HG03108 (cell line): Measurements from ENCODE around the gene CCDC92.
"Not testable (repeated sequence)": the region's sequence is repeated elsewhere in the genome, so short reads cannot be mapped to it uniquely, and the experiment has no call there.

Source experiments
- ATAC-seq: cut with Tn5 transposase; IDR thresholded peaks from one replicate; pipeline ENCODE4 v1.9.1; 2021; ENCODE audit warnings: moderate library complexity; ENCODE audit not compliant: unreplicated experiment

Gene CCDC92

DNA sequence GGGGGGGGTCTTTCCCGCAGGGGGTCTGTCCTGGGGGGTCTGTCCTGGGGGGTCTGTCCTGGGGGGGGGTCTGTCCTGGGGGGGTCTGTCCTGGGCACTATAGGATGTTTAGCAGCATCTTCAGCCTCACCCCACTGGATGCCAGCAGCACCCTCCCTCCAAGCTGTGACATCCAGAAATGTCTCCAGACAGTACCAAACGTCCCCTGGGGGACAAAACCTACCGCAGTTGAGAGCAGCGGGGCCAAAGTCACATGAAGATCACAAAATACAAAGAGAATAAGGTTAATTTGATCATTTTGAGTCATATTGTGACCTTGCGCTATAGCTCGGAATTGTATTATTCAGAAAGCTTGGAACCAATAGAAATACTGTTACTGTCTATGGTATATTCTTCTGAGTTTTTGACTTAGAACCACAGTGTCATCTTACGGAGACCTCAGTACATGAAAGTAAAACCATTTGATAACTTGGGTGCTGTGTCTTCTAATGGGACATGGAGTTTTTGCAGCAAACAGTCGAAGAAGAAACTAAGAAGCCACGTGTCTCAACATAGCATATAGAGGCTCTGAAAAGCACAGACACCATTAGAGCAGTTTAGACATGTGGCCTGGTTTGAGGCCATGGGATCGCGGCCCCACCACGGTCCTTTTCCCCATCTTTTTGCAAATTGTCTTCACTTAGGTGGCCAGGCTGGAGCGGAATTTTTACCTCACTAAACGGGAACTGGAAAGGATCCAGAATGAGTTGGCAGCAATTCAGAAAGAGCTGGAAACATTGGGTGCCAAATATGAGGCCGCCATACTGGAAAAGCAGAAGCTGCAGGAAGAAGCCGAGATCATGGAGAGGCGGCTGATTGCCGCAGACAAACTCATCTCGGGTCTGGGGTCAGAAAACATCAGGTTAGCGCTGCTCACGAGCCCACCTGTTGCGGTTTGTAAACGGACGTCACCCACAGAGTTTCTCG is 59.9 kb downstream of the CCDC92 start:
- no peak for ATAC-seq

DNA sequence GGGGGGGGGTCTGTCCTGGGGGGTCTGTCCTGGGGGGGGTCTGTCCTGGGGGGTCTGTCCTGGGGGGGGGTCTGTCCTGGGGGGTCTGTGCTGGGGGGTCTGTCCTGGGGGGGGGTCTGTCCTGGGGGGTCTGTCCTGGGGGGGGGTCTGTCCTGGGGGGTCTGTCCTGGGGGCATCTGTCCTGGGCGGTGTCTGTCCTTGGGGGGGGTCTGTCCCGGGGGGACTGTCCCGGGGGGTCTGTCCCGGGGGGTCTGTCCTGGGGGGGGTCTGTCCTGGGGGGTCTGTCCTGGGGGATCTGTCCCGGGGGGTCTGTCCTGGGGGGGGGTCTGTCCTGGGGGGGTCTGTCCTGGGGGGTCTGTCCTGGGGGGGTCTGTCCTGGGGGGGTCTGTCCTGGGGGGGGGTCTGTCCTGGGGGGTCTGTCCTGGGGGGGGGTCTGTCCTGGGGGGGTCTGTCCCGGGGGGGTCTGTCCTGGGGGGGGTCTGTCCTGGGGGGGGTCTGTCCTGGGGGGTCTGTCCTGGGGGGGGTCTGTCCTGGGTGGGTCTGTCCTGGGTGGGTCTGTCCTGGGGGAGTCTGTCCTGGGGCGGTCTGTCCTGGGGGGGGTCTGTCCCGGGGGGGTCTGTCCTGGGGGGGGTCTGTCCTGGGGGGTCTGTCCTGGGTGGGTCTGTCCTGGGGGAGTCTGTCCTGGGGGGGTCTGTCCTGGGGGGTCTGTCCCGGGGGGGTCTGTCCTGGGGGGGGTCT is 60.8 kb downstream of the CCDC92 start:
- ATAC-seq, result not testable (repeated sequence)

GRCh38 chr12:123910761-123911193 is 61.9 kb downstream of the CCDC92 start:
- no peak for ATAC-seq

DNA sequence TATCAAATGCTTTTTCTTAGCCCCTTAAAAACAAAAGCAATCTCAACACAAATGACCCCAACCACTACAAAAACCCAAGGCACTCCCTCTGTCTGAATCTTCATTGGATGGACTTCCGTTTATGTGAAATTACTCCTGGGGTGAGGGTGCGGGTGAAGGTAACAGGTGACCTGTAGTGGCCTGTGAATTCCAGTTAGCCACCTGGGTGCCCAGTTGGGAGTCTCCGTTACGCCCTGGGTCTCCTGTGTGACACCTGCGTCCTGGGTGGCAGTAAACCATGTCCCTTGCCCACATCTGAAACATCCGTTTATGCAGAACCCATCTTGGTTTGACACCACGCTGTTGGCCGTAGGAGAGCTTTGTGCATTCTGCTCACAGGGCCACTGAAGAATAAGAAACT is 62.6 kb downstream of the CCDC92 start:
- ATAC-seq, result no peak

GRCh38 chr12:123908884-123909725 is 63.5 kb downstream of the CCDC92 start:
- ATAC-seq, result no peak

- no peak for ATAC-seq
Observed at GRCh38 chr12:123907726-123908476, 64.7 kb downstream of the CCDC92 start.

DNA sequence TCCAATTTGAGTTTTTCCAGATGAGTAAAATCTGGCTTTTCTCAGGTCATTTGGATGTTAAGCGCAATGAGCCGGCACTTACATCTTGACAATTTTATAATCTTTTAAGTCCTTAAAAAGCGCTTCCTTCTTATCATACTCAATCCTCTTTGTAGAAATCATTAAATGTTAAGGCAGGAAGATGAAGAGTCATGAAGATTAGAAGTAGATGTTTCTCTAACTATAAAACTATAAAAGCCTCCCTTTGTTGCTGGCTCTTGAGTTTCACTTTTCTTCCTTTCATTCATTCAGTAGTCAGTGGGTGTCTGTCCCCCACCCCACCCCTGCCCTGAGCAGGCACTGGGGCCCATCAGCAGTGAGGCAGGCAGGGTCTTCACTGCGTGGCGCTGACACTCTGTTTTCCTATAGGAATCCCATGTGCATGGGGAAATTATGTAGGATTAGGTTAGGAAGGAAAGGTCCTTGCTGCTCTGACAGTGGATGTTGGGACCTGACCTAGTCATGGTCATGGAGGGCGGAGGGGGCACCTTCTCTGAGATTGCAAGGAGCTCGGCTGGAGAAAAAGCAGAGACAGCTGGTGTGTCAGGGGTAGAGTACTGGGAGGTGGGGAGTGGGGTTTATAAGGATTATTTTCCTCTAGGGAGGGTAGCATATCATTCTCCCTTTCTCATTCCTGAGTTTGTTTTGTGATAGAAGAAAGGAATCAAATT is 65.8 kb downstream of the CCDC92 start:
- ATAC-seq, result no peak

GRCh38 chr12:123905319-123905925 is 67.2 kb downstream of the CCDC92 start:
- no peak for ATAC-seq

- no peak for ATAC-seq
Observed at GRCh38 chr12:123903301-123904065, 69.1 kb downstream of the CCDC92 start.

- ATAC-seq, result no peak
Observed at GRCh38 chr12:123902821-123903220, 69.8 kb downstream of the CCDC92 start.

DNA sequence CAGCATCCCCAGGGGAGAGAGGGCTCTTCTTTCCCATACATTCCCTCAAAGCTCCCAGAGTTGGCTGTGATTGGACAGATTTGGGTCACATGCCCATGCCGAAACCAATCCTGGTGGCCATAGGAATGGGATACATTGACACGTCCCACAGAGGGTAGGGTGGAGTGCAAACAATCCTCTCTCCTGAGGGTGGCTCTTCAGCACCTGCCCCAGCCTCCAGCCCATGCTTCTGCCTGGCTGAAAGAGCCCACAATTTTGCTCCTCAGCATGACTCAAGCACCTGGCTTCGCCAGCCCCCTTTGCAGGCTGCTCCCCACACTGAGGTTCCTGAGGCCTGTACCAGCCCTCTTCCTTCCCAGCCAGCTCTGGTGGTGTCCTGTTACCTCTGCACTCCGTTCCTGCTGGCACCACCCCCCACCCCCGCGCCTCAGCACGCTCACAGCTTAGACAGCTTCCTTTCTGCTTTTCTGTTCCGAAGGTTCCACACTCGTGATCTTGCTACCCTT is 71.7 kb downstream of the CCDC92 start:
- ATAC-seq, result no peak

DNA sequence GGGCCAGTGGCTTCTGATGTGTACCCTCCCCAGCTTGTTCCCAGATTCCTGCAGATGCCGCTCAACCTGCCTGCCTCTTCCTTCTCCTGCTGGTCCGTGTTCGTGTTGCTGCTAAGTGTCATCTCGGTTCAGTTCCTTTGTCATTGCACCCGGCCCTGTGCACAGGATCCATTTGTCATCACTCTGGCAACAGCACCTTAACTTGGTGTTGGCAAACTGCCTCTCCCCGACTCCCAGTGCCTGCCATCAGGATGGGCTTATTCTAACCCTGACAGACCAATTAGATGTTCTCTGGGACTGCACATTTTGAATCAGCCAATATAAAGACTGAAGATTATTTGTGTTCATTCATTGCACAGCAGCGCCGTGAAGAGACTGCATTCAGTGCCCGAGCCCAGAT is 73.3 kb downstream of the CCDC92 start:
- no peak for ATAC-seq

DNA sequence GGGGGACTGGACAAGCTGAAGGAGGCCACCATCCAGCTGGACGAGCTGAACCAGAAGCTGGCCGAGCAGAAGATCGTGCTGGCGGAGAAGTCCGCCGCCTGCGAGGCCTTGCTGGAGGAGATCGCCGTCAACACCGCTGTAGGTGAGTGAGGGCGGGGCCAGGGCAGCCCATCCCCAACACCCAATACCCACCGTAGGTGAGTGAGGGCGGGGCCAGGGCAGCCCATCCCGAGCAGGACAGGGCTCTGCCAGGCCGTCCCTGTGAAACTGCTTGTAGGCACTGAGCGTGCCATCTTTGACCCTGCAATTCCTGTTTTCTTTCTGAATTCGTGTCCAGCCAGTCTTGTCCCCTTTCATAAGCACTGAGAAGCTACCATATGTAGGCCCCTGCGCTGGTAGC is 74.0 kb downstream of the CCDC92 start:
- no peak for ATAC-seq

DNA sequence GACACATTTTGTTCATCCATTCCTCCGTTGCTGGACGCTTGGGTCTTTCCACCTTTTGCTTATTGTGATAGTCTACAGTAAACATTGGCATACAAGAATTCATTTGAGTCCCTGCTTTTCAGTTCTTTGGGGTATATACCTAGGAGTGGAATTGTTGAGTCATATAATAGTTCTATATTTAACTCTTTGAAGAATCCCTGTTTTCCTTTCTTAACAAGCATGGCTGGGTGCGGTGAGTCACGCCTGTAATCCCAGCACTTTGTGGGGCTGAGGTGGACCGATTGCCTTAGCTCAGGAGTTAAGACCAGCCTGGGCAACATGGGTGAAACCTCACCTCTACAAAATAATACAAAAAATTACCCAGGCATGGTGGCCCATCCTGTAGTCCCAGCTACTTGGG is 75.4 kb downstream of the CCDC92 start:
- no peak for ATAC-seq

DNA sequence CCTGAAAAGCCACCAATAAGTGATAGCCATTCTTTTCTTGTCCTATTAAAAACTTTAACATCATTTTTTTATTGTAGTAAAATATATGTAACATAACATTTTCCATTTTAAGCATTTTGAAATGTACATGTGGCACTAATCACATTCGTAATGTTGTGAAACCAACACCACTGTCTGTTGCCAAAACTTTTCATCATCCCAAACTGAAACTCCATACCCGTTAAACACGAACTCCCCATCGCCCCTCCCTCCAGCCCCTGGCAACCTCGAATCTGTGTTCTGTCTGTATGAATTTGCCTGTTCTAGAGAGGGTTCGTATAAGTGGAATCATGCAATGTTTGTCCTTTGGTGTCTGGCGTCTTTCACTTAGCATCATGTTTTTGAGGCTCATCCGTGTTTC is 75.9 kb downstream of the CCDC92 start:
- ATAC-seq, result no peak

GRCh38 chr12:123895451-123895850 is 77.2 kb downstream of the CCDC92 start:
- ATAC-seq, result no peak

GRCh38 chr12:123894823-123895345 is 77.7 kb downstream of the CCDC92 start:
- ATAC-seq, result no peak

DNA sequence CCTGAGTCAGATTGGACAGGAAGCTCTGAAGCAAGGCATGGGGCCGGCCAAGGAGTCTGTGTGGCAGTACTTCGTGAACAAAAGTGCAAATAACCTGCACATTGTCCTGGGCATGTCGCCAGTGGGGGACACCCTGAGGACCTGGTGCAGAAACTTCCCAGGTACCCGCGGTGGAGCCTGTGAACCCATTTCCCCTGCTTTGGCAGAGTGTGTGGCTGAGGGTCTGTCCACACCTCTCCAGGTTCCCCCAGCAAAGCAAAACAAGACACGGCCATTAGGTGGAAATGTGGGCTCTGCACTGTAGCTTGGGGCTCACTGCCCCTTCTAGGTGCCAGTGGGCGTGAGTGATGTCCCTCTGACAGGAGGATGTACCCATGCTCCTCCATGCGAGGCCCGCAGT is 79.4 kb downstream of the CCDC92 start:
- no peak for ATAC-seq
